ENCODE results near the gene CASP12. TPM values are rescaled to one million over a fixed set of nuclear protein-coding genes. Genes with fewer than 3 reads are reported as not detected.

The CASP12 gene
- total RNA-seq, 1 donor from 2014 or later: not detected

DNA sequence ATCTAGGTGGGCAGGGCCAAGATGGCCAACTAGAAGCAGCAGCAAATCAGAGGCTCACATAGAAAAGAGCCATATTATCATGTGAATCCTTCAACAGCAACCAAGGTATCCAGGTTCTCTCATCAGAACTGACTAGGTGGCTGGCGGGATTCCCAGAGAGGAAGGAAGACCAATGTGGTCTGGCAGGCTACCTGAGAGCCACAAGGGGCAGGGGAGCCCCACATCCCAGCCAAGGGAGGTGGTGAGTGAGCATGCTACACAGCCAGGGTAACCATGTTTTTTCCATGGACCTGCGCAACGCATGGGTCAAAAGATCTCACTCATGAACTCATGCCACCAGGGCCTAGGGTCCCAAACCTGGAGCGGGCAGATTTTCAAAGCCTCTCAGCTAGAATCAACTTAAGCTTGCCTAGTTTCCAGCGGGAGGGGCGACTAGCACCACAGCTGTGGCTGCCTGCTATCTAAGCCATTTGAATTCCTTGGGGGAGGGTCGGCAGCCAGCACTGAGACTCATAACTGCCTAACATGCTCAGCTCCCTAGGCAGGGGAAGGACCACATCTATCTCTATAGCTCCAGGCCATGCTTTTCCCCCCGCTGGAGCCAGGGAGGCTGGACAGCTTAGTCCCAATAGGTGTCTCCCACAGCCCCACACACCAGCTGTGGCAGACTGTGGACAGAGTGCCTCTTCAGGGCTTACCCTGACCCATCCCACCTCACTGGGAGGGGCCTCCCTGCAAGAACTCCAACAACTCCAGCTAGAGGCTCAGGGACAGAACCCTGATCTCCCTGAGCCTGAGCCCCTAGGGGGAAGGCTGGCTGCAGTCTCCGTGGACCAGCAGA is 28.7 kb upstream of the CASP12 start:
- TF ChIP-seq, protein P1, sequence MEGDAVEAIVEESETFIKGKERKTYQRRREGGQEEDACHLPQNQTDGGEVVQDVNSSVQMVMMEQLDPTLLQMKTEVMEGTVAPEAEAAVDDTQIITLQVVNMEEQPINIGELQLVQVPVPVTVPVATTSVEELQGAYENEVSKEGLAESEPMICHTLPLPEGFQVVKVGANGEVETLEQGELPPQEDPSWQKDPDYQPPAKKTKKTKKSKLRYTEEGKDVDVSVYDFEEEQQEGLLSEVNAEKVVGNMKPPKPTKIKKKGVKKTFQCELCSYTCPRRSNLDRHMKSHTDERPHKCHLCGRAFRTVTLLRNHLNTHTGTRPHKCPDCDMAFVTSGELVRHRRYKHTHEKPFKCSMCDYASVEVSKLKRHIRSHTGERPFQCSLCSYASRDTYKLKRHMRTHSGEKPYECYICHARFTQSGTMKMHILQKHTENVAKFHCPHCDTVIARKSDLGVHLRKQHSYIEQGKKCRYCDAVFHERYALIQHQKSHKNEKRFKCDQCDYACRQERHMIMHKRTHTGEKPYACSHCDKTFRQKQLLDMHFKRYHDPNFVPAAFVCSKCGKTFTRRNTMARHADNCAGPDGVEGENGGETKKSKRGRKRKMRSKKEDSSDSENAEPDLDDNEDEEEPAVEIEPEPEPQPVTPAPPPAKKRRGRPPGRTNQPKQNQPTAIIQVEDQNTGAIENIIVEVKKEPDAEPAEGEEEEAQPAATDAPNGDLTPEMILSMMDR (conservative IDR thresholded peaks at IDR 0.05; ENCODE audit: low read depth, low read length): no peak
- no peak overlapping the region for H3K4me3 ChIP-seq (ENCODE audit: low read depth, low read length)
- no peak for DNase-seq (ENCODE audit: low read depth)

DNA sequence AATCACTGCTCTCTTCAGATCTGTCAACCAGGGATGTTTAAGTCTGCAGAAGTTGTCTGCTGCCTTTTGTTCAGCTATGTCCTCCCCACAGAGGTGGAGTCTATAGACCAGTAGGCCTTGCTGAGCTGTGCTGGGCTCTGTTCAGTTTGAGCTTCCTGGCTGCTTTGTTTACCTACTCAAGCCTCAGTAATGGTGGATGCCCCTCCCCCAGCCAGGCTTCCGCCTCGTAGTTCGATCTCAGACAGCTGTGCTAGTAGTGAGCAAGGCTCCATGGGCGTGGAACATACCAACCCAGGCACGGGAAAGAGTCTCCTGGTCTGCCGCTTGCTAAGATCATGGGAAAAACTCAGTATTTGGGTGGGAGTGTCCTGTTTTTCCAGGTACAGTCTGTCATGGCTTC is 27.6 kb upstream of the CASP12 start:
- TF ChIP-seq, protein P1 (conservative IDR thresholded peaks at IDR 0.05; ENCODE audit: low read depth, low read length): no peak
- no peak for DNase-seq (ENCODE audit: low read depth)

DNA sequence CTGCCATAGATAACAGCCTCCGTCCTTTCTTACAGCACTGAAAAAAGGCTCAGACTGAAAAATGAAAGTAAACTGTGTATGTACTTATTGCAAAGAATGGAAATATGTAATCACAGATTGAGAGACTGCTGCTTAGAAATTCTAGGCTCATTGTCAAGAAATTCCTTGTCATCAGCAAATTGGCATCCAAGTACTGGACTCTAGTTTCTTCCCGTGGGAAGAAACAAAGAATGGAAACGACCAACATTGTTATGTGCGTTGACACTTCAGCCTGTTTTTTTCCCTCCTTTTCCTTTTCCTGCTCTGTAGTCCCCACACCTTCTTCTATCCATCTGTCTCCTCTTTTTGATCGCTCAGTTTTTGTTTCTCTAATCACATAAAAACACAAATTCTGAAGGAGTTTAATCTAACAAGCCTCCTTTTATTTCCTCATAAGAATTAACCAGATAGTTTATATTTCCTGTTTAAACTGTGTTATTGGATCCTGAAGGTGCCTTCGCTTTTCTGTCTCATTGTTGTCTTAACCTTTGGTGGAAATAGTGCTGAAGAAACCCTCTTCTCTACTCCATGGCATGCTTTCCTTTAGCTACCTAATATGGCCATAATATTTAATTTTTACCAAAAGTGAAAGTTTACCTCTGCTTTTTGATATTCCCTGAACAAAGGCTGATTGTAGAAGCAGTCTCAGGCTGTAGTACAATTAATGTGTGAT is 20.0 kb upstream of the CASP12 start:
- no peak overlapping the region for H3K4me3 ChIP-seq (ENCODE audit: low read depth, low read length)
- DNase-seq (ENCODE audit: low read depth): no peak
- TF ChIP-seq, protein P1 (conservative IDR thresholded peaks at IDR 0.05; ENCODE audit: low read depth, low read length): no peak

More for the DNA sequence above, 27.6 kb upstream of the CASP12 start:
- no peak overlapping the region for H3K4me3 ChIP-seq (ENCODE audit: low read depth, low read length)

DNA sequence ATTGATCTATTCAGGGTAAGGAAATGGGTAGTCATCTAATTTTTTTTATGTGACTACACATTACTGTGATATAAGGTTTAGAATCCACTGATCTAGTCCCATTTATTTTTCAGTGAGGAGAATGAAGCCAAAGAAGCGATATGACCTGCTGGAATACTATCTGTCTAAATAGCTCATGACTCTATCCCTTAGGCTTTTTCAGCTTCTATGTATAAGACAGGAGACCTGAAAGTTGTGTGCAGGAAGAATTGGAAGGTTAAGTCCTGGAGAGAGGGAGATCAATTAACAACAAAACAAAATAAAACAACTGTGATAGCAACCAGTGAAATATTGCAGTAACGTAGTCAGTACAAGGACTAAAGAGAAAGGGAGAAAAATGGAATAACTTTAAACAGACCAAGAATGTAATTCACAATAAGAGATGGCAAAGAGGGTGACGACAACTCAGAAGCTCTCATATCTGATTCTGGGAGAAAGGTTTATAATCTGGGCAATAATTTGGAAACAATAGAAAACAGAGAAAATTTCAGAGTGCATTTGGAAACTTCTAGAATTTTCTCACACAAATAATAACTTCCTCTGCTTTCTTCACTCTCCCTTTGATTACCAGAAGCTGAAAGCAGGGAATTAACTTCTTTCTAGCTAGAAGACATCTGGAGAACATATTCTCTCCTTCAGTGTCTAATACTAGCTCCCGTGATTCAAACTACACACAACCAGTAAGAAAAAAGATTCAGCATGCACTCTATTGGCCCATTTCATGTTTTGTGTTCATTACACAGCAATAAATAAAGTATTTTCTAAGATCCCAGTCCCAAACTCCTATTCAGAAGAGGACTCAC is 19.2 kb upstream of the CASP12 start:
- TF ChIP-seq, protein P1 (conservative IDR thresholded peaks at IDR 0.05; ENCODE audit: low read depth, low read length): no peak
- no peak for DNase-seq (ENCODE audit: low read depth)
- H3K4me3 ChIP-seq (ENCODE audit: low read depth, low read length): no peak overlapping the region

DNA sequence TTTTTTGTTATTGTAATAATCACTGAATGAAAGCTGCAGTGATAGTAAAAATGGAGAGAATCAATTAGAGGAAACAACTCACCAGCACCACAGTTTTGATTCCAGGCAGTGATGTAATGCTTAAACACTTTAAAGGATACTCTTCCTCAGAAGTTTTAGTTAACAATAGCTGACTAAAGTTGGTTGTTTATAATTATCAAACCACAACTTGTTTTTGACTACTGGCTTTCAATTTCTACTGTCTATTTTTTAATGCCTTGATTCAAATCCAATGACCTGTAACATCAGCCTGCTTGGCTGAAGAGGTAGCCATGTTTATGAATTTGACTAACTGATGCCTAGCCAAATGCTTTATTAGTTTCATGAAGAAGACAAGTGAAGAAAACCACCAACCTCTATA is 18.2 kb upstream of the CASP12 start:
- DNase-seq (ENCODE audit: low read depth): no peak
- TF ChIP-seq, protein P1 (conservative IDR thresholded peaks at IDR 0.05; ENCODE audit: low read depth, low read length): no peak
- no peak overlapping the region for H3K4me3 ChIP-seq (ENCODE audit: low read depth, low read length)

DNA sequence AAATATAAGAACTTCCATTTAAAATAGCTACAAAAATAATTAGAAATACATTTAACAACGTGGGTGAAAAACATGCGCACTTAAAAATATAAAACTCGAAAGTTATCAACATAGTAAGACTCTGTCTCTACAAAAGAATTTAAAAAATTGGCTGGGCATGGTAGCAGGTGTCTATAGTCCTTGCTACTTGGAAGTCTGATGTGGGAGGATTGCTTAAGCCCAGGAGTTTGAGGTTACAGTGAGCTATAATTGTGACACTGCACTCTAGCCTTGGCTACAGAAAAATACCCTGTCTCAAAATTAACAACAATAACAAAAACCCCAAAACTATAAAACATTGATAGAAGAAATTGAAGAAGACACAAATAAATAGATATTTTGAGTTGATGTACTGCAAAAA is 13.8 kb upstream of the CASP12 start:
- no peak overlapping the region for H3K4me3 ChIP-seq (ENCODE audit: low read depth, low read length)
- no peak for DNase-seq (ENCODE audit: low read depth)
- TF ChIP-seq, protein P1 (conservative IDR thresholded peaks at IDR 0.05; ENCODE audit: low read depth, low read length): no peak

Data from epithelial cell of proximal tubule (primary cell).